HG03342 (cell line): ENCODE data around the gene TGFBR3L.
A peak's percentile ranks its signal among the peaks of the same experiment; 100 is the strongest.
"Not testable (repeated sequence)": the region's sequence is repeated elsewhere in the genome, so short reads cannot be mapped to it uniquely, and the experiment has no call there.

Experiments used
- ATAC-seq: cut with Tn5 transposase; IDR thresholded peaks from one replicate; pipeline ENCODE4 v1.9.1; 2021; ENCODE audit warnings: mild to moderate bottlenecking, moderate library complexity; ENCODE audit not compliant: unreplicated experiment

The TGFBR3L gene

DNA sequence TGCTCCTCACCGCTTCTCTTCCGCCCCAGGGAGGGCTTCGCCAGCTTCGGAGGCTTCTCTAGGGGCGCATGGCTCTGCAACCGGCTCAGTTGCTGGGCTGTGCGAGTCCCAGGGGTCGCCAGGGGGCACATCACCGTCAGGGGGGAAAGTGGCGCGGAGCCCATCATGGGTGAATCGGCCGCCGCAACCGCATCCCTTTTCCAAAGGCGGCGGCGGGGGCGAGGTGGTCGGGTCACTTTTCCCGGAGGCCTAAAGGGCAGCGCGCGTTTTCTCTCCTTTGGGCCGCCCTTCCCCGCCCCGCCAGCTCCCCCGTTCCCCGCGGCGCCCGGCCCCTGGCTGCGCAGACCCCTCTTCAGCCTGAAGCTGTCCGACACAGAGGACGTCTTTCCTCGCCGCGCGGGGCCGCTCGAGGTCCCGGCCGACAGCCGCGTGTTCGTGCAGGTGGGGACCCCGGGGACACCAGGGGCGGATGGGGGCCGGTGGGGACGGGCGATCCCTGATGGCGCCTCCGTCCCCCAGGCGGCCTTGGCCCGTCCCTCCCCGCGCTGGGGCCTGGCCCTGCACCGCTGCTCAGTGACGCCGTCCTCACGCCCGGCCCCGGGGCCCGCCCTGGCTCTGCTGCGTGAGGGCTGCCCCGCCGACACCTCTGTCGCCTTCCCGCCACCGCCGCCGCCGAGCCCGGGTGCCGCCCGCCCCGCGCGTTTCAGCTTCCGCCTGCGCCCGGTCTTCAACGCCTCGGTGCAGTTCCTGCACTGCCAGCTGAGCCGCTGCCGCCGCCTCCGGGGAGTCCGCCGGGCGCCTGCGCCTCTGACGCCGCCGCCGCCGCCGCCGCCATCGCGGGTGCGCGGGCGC lies 1.7 kb downstream of the TGFBR3L start:
- ATAC-seq, result no peak

GRCh38 chr19:7916955-7917266 lies 2.3 kb downstream of the TGFBR3L start:
- no peak for ATAC-seq

DNA sequence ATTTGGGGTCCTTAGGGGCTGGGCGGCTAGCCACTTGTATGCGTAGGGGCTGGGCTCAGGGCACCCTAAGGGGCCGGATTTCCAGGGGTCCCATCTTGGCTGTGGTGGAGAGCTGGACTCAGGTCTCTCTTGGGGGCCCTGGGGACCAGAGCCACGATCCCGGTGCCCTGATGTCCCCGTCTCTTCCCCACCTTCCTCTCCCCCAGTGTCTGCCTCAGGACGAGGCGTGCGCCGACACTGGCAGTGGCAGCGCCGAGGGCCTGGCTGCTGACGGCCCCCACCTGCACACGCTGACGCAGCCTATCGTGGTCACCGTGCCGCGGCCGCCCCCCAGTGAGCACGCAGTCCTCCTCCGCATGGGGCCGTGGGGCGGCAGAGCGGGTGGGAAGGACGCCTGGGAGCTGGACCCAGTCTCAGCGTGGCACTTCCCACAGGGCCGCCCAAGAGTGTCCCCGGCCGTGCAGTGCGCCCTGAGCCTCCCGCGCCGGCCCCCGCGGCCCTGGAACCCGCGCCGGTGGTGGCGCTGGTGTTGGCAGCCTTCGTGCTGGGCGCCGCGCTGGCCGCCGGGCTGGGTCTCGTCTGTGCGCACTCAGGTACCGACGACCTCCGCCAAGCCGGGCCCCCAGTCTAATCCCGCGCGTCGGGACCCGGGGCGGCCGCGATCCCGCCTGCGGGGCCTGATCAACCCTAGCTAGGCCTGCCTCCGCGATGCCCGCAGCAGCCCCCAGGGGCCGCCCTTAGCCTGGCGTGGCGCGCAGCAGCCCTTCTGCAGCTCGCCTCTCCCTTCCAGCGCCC lies 2.8 kb downstream of the TGFBR3L start:
- no peak for ATAC-seq

GRCh38 chr19:7918062-7918614 lies 3.5 kb downstream of the TGFBR3L start:
- ATAC-seq, result not testable (repeated sequence)

DNA sequence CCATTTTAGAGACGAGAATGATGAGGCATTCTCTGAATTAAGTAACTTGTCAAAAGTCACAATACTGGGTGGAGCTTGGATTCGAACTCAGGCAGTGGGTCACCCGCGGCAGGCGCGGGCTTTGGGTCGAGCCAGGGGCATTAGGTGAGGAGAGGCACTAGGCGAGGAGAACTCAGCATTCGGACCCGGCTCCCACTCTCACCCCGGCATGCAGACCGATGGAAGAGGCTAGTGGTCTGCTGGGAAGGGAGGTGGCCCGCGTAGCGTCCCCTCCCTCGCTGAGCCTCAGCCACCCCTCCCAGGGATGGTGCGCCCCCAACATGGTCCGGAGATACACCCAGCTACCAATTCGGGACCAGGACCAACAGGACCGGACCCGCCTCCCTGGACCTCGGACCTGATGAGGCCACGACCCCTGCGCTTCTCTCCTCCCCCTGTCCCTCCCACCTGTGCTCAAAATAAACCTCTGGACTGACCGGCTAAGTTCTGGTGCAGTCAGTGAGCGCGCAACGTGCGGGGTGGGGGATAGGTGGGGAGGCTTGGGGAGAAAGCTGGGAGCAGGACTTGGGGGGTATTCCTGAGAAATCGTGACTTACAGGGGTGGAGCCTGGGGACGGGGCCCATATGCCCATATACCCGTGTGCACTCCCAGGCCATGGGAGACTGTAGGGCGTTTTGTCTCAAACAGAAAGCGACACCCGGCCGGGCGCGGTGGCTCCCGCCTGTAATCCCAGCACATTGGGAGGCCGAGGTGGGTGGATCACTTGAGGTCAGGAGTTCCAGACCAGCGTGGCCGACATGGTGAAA lies 4.2 kb downstream of the TGFBR3L start:
- no peak for ATAC-seq

DNA sequence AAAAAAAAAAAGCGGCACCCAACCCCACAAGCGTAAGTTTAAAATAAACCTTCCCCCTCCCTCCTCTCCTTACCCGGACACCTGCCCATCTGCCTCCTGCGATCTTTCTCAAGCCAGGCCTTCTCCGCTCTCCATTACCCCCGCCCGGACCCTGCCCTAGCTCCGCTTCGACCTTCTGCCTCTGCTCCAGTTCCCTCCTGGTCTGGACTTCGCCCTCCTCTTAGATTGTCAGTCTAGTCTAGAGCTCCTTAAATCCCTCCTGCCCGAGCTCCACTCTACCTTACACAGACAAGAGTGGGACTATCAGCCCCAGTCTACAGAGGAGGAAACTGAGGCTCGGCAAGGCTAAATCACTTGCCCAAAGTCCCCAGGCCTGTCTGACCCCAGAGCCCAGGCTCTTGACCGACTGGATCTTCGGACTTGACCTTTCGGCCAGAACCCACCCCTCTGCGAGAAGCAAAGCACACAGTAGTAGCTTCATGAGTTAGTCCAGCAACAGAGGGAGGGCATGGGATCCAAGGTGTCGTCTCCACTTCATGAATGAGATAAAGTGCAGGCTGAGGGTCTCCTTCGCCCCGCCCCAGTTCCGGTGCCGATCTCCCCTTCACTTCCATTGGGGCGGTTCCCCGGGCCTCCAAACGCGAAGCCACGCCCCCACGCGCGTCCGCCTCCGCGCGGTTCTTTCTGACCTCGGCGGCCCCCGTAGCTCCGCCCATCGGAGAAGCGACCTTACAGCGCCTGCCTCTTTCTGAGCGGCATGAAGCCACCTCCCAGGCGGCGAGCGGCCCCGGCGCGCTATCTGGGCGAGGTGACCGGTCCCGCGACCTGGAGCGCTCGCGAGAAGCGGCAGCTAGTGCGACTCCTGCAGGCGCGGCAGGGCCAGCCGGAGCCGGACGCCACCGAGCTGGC lies 5.2 kb downstream of the TGFBR3L start, which contains the start of gene SNAPC2:
Gene SNAPC2, plus strand, starts transcription at position 729 of the 909 bp plus-strand sequence. Its CDS starts 29 bp downstream, at position 758.
- peak; percentile 57 for ATAC-seq

GRCh38 chr19:7920519-7921301 lies 6.1 kb downstream of the TGFBR3L start:
- peak; percentile 31 for ATAC-seq

- ATAC-seq, result no peak
These were observed 6.8 kb downstream of the TGFBR3L start for GRCh38 chr19:7921302-7921966.

DNA sequence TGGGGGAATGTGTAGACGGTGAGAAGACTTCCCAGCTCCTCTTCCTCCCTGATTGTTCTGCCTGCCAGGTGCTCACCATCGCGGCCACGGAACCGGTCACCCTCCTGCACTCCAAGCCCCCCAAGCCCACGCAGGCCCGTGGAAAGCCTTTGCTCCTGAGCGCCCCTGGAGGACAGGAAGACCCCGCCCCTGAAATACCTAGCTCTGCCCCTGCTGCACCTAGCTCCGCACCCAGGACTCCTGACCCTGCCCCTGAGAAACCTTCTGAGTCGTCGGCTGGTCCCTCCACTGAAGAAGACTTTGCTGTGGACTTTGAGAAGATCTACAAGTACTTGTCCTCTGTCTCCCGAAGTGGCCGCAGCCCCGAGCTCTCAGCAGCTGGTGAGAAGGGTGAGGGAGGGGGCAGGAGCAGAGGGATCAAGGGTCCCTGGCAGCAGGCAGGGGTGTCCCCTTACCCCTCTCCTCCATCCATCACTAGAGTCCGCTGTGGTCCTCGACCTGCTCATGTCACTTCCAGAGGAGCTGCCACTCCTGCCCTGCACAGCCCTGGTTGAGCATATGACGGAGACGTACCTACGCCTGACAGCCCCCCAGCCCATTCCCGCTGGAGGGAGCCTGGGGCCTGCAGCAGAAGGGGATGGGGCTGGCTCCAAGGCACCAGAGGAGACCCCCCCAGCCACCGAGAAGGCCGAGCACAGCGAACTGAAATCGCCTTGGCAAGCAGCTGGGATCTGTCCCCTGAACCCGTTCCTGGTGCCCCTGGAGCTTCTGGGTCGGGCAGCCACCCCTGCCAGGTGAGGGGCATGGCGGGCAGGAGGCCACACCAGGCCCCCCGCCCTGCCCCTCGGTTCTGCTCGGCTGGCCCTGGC lies 7.6 kb downstream of the TGFBR3L start:
- no peak for ATAC-seq

GRCh38 chr19:7922836-7923195 lies 8.2 kb downstream of the TGFBR3L start:
- ATAC-seq, result no peak

GRCh38 chr19:7923295-7924191 lies 8.9 kb downstream of the TGFBR3L start:
- no peak for ATAC-seq

DNA sequence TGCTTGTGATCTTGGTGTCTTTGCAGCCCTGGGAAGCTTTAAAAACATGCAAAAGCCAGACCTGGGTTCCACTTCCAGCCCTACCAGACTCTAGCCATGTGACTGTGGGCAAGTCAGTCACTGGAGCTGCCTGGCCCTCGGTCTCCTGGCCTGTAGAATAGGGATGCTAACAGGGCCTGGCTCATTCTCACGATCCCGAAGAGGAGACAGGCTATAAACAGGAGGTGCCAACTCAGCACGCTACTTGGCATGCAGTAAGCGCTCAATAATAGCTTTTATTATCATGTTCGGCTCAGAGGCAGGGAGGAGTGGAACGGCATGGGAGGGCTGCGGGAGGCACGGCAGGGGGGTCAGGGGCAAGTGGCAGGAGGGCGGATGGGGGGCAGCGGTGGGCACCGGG lies 9.6 kb downstream of the TGFBR3L start:
- no peak for ATAC-seq

GRCh38 chr19:7924651-7925170 lies 10.1 kb downstream of the TGFBR3L start:
- ATAC-seq, result no peak

DNA sequence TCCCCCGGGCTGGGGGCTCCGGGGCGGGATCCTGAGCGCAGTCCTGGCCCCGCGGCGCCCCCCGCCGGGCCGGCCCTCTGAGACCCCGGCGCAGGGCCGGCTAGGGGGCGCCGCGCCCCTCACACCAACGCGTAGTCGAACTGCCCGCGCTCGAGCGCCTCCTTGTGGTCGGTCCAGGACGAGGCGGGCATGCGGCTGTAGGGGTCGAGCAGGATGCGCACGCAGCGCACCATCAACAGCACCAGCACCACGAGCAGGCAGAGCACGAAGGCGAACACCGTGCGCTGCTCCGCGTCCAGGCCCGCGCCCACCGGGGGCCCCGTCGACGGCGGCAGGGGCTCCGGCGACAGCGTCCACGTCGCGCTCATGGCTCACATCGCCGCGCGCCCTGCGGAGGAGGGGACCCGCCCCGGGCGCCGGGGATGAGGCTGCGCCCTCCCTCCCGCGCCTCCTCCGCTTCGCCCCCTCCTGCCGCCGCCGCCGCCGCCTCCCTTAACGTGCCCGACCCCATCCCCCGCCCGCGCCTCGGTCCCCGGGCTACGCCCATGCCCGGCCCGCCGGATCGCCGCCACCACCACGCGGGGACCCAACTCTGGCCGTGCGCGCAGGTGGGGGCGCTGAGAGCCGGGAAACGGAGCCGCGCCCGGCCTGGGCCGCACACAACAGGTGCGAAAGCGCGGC lies 10.7 kb downstream of the TGFBR3L start:
- ATAC-seq, result no peak

DNA sequence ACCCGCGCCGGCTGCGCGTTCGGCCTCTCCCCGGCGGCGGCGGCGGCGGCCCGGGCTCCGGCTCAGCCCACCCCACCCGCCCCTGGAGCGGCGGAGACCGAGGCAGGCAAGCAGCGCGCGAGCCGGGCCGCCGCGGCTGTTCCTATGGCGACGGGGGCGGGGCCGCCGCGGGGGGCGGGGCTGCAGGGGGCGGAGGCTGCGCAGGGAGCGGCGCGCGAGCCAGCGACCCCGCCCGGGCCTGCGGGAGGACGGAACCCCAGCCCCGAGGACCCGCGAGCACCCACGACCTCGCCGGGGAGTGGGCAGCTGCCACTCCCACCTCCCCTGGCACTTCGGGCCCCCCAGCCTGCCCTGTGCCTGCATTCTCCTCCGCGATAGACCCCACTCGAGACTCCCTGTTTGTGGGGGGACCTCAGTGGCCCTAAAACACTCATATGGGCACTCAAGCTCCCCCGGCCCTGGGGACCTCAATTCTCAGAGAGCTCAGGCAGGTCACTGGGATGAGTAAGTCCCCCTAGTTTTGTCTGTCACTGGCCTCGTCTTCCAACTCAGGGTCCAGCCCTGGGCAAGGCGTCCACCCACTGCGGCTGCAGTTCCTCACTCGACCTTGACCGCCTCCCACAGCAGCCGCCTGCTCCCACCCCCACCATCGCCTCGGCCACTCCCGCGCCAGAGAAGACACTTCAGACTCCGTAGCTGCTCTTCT lies 11.5 kb downstream of the TGFBR3L start, which contains the start of gene CTXN1:
Gene CTXN1, minus strand, starts transcription at position 115 of the 706 bp plus-strand sequence. CDS start 597 bp downstream, outside the sequence.
- no peak for ATAC-seq
